ENCODE results near the gene TSKU. TPM values are rescaled to one million over a fixed set of nuclear protein-coding genes. Genes with fewer than 3 reads are reported as not detected.
A peak's percentile ranks its signal among the peaks of the same experiment; 100 is the strongest.

The TSKU gene
- total RNA-seq, 4 donors from 2014 or later, result 19.1 to 60.6 (median 47.1) TPM

DNA sequence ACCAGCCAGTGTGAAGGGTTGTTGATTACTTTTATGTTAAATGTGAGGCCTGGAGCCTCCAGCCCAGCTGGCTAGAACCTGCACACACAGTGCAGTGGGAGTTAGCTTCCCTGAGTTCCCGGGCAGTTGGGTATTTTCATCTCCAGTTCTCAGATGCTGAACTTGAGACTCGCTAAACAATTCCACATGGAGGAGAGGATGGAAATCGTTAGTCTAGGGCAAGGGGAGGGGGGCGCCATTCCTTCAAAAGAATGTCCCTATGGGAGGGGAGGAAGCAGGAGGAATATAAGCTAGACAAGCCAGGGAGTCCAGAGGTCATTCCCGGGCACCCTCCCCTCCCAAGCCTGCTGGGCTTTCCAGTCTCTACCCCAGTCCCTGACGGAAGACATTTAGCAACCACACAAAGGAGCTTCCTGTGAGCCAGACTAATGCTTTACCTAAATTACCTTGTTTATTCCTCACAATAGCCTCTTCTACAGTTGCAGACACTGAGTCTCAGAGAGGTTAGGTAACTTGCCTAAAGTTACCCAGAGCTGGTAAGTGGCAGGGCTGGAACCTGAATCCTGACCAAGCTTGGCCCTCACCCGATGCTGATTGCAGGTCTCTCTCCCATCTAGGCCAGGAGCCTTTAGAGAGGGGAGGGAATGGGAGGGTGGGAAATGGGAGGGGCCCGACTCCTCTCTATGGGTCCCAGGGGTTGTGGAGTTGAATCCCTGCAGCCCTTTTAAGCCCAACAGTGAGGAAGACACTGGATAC lies 1.9 kb upstream of the TSKU start:
- Histone ChIP-seq H3K27me3 (no peaks in the 10 kb centered on the region), H3K4me1 (peaks cover 19 to 54% (median 41%) of the 10 kb centered on the region in 4 donors), H3K27ac (replicated peaks in 1 of 4) (peak overlapping the region in 3 of 4 donors; percentile 89 to 94 (median 89)), H3K4me3 (no peak overlapping the region), H3K36me3 (no peaks in the 10 kb centered on the region), H3K9me3 (peaks cover 0 to 15% (median 8%) of the 10 kb centered on the region in 4 donors)
- no peak for DNase-seq (ENCODE audit: extremely low spot score)
- intact Hi-C loops (cut with DNase I), result no loop called here
- TF ChIP-seq EP300 (IDR thresholded peaks at IDR 0.05), result no peak
- TF ChIP-seq POLR2A (IDR thresholded peaks at IDR 0.05; ENCODE audit: low read depth), result no peak
- TF ChIP-seq, protein P1, sequence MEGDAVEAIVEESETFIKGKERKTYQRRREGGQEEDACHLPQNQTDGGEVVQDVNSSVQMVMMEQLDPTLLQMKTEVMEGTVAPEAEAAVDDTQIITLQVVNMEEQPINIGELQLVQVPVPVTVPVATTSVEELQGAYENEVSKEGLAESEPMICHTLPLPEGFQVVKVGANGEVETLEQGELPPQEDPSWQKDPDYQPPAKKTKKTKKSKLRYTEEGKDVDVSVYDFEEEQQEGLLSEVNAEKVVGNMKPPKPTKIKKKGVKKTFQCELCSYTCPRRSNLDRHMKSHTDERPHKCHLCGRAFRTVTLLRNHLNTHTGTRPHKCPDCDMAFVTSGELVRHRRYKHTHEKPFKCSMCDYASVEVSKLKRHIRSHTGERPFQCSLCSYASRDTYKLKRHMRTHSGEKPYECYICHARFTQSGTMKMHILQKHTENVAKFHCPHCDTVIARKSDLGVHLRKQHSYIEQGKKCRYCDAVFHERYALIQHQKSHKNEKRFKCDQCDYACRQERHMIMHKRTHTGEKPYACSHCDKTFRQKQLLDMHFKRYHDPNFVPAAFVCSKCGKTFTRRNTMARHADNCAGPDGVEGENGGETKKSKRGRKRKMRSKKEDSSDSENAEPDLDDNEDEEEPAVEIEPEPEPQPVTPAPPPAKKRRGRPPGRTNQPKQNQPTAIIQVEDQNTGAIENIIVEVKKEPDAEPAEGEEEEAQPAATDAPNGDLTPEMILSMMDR (IDR thresholded peaks at IDR 0.05), result no peak
- TF ChIP-seq POLR2AphosphoS5 (IDR thresholded peaks at IDR 0.05), result no peak
- WGBS, result 47% methylated on average over 8 of the region's 8 CpGs

DNA sequence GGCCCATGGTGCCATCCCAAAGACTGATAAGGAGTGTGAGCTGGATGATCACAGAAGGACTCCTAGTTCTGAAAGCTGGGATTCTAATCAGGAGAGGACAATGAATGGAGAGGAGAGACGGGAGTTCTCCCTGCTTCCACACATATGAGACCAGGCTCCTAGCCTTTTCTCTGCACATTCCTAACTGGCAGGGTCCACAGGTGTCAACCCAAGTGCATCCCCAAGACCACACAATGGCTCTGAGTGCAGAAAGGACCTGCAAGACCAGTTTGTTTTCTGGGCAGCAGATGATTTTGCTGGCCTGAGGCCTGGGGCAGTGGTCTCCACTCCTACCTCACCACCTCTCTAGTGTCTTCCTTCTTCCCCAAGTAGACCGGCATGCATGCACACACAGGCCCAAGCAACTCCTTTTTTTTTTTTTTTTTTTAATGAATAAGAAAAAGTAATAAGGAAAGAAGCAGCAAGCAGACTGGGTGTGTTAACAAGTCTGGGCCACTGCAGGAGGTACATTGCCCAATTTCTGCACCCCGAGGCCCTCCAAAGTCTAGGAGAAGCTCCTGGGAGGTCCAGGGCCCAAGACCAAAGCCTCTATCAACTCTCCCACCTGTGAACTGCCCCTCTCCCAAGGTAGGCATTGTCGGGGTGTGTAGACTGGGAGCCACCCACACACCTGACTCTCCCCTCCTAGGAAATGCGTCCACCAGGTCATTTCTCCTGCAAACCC lies 1.2 kb upstream of the TSKU start:
- Histone ChIP-seq H3K27me3 (no peaks in the 10 kb centered on the region), H3K36me3 (no peaks in the 10 kb centered on the region), H3K4me1 (peaks cover 19 to 61% (median 45%) of the 10 kb centered on the region in 4 donors), H3K27ac (replicated peaks in 1 of 4) (peak overlapping the region; percentile 86 to 94 (median 89)), H3K9me3 (peaks cover 0 to 7% (median under 1%) of the 10 kb centered on the region in 4 donors), H3K4me3 (peak overlapping the region; percentile 81 to 92 (median 82))
- WGBS, result 76% methylated on average over 5 of the region's 5 CpGs
- DNase-seq (ENCODE audit: extremely low spot score), result no peak
- TF ChIP-seq, protein P1 (IDR thresholded peaks at IDR 0.05), result no peak
- intact Hi-C loops (cut with DNase I), result no loop called here

DNA sequence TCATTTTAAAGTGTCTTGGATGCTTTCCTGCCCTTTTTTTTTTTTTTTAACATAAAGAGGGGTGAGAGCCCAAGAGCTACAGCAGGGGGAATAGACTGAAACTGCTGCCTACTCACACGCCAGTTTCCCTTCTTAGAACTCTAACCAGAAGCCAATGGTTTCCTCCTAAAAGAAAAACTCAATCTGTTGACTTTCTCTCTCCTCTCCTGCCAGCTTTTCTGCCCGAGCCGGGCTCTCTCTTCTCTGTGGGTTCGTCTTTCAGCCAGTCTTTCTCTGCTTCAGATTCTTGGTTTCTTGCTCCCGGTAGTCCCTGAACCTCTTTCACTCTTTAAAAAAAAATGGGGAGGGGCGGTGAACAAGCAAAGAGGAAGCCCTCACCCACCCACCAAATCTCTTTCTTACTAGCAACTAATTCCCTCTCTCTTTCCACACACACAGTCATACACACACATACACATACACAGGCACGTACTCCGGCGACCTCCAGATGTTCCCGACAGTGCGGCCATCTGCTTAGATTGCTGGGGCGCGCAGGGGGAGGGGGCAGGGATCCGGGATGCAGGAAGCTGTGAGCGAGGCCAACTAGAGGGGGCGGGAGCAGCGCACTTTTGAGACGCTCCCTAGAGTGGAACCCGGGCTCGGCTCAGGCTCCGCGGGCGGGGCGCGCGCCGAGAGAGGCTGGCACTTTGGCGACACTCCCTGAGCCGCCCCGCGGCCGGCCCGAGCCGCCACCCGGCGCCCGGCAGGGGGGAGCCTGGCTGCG lies 444 bp upstream of the TSKU start:
- Histone ChIP-seq H3K4me1 (peaks cover 19 to 62% (median 52%) of the 10 kb centered on the region in 4 donors), H3K4me3 (peak overlapping the region; percentile 81 to 92 (median 82)), H3K9me3 (no peaks in the 10 kb centered on the region), H3K27ac (replicated peaks in 1 of 4) (peak overlapping the region; percentile 86 to 94 (median 89)), H3K27me3 (no peaks in the 10 kb centered on the region), H3K36me3 (no peaks in the 10 kb centered on the region)
- TF ChIP-seq POLR2AphosphoS5 (IDR thresholded peaks at IDR 0.05) (peak; percentile 69 to 79), EP300 (IDR thresholded peaks at IDR 0.05) (no peak), POLR2A (IDR thresholded peaks at IDR 0.05; ENCODE audit: low read depth) (peak; percentile 26)
- TF ChIP-seq, protein P1 (IDR thresholded peaks at IDR 0.05), result no peak
- peak; percentile 98 for DNase-seq (ENCODE audit: extremely low spot score)
- under 1% methylated on average over 27 of the region's 38 CpGs for WGBS
- intact Hi-C loops (cut with DNase I), result no loop called here

DNA sequence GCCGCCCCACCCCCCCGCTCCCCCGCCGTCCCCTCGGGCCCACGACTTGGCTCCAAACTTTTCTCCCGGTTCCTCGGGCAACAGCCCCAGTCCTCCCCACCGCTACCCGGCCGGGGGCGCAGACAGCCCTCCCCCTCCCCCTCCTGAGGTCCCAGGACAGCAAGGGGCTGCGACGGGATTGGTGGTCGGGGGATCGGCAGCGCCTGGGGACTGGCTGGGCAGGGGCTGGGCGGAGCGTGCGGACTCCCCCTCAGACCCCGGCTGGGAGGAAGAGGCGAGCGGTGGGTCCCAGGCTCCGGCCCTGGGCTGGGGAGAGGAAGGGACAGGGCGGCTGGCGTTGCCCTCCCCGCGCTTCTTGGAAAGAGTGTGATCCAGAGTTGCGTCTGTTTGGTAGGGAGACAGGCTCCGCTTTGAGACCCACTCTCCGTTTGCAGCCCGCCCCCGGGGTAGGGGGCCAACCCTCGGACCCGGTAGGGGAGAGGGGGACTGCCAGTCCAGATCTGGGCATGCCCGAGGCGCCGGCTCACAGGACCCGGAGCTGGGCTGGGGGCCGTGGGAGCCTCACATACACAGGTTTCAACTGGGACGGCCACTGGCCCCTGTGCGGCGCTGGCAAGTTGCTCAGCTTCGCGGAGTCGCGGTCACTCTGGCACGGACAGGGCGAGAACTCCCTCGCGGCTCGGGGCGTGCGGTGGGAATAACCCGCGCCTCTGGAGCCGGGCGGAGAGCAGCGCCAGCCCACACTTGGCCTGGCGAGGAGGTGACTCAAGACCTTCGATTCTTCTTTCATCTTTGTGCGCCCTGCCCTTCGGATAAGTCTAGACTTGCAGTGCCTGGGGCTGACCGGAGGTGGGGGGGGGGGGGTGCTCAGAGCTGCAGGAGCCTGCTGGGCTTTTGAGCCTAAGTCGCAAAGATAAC lies 999 bp downstream of the TSKU start:
- intact Hi-C loops (cut with DNase I), result no loop called here
- 11% methylated on average over 9 of the region's 65 CpGs for WGBS
- Histone ChIP-seq H3K27ac (replicated peaks in 1 of 4) (peak overlapping the region; percentile 86 to 94 (median 89)), H3K27me3 (no peaks in the 10 kb centered on the region), H3K4me3 (peak overlapping the region; percentile 81 to 92 (median 82)), H3K4me1 (peaks cover 31 to 71% (median 64%) of the 10 kb centered on the region in 4 donors), H3K36me3 (no peaks in the 10 kb centered on the region), H3K9me3 (no peaks in the 10 kb centered on the region)
- TF ChIP-seq POLR2A (IDR thresholded peaks at IDR 0.05; ENCODE audit: low read depth) (peak; percentile 18), EP300 (IDR thresholded peaks at IDR 0.05) (no peak)
- TF ChIP-seq, protein P1 (IDR thresholded peaks at IDR 0.05), result no peak
- DNase-seq (ENCODE audit: extremely low spot score), result no peak
